Neural cell (in vitro differentiated cells): ENCODE data around the gene KRTAP10-11.

ENCODE experiments used
- CTCF ChIP-seq: fragments of 450-650 bp; IDR thresholded peaks from 2 replicates; pipeline ENCODE4 v1.5.1; 2014; ENCODE audit warnings: antibody characterized with exemption, mild to moderate bottlenecking, moderate library complexity; ENCODE audit not compliant: poor library complexity, severe bottlenecking
- EZH2 ChIP-seq: fragments of 200-600, 300-800 bp; shearing (Covaris generic), sonication (generic); IDR thresholded peaks from 2 replicates; pipeline ENCODE4 v1.6.1; 2014; ENCODE audit warnings: antibody characterized with exemption, low read length, borderline replicate concordance, mild to moderate bottlenecking; ENCODE audit not compliant: insufficient read depth, poor library complexity, severe bottlenecking
- MXI1 ChIP-seq: fragments of 450-650 bp; conservative IDR thresholded peaks from 2 replicates; pipeline ENCODE4 v1.6.1; 2014; ENCODE audit warnings: antibody characterized with exemption, mild to moderate bottlenecking; ENCODE audit not compliant: poor library complexity, severe bottlenecking
- POLR2AphosphoS5 ChIP-seq: IDR thresholded peaks from 2 replicates; pipeline ENCODE4 v1.6.1; 2012
- TAF1 ChIP-seq: IDR thresholded peaks from 2 replicates; pipeline ENCODE4 v1.6.1; 2012; ENCODE audit warnings: low read depth

- TF ChIP-seq POLR2AphosphoS5 (no peak), EZH2 (no peak), CTCF (no peak), TAF1 (no peak), MXI1 (no peak)
Observed at GRCh38 chr21:44615466-44615865, 30.7 kb upstream of the KRTAP10-11 start.
